ENCODE measurements around the gene CREB3L4.

CREB3L4 gene

DNA sequence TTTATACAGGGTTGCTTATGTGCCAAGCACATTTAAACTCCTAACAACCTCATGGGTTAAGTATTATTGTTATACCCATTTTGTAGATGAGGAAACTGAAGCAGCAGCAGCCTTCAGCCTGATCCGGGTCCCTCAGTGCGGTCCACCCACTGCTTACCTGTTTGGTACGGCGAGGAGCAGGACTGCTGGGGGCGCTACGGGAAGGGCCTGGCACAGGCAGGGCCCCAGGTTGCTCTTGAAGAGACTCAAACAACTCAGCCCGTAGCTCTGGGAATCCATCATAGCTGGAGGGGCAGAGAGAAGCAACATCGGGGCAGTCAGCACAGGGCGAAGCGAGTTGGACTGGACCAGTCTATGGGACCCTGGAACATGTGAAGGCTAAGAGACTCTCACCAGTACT is 30.4 kb upstream of the CREB3L4 start:
- DNase-seq, result no peak

GRCh38 chr1:153938996-153939395 is 28.7 kb upstream of the CREB3L4 start:
- no peak for DNase-seq

- DNase-seq, result no peak
These were observed 28.2 kb upstream of the CREB3L4 start for GRCh38 chr1:153939476-153939875.

- no peak for DNase-seq
These were observed 26.9 kb upstream of the CREB3L4 start for GRCh38 chr1:153940756-153941155.

- DNase-seq, result no peak
These were observed 25.6 kb upstream of the CREB3L4 start for GRCh38 chr1:153941826-153942725.

GRCh38 chr1:153942766-153943549 is 24.7 kb upstream of the CREB3L4 start:
- DNase-seq, result no peak

- no peak for DNase-seq
These were observed 23.5 kb upstream of the CREB3L4 start for GRCh38 chr1:153944005-153944826.

- no peak for DNase-seq
These were observed 22.9 kb upstream of the CREB3L4 start for GRCh38 chr1:153944827-153945117.

GRCh38 chr1:153945131-153945794 is 22.4 kb upstream of the CREB3L4 start:
- no peak for DNase-seq

GRCh38 chr1:153945795-153946621 is 21.7 kb upstream of the CREB3L4 start:
- no peak for DNase-seq

DNA sequence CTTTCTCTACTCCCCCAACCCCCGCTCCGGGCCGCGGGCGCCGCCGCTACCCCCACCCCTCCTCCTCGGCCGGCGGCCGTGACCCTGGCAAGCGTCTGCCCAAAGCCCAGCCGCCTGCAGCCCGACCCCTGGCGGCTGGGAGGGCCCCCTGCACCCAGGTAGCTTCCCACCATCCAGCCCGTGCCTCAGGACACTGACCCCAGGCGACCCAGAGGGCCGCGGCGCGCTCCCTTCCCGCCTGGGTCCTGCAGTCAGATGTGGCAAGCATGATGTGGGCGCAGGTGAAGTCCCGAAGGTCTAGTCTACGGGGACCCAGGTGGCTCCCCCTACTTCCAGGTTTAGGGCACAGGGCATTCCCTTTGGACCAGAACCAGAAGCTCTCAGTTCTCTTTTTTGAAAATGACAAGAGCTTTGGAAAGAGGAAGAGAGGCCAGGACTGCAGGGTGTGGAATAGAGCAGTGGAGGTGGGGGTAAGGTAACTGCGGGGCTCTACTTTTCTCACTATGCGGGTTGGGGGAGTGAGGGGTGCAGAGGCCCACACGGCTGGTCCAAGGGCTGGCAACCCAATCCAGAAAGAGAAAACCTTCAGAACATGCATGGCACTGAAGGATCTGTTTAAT is 21.0 kb upstream of the CREB3L4 start, which contains the start of gene DENND4B:
TSS of gene DENND4B (minus strand) at position 97 of the 620 bp plus-strand sequence. CDS start 2,344 bp downstream, outside the sequence.
- peak; percentile 82 for DNase-seq

DNA sequence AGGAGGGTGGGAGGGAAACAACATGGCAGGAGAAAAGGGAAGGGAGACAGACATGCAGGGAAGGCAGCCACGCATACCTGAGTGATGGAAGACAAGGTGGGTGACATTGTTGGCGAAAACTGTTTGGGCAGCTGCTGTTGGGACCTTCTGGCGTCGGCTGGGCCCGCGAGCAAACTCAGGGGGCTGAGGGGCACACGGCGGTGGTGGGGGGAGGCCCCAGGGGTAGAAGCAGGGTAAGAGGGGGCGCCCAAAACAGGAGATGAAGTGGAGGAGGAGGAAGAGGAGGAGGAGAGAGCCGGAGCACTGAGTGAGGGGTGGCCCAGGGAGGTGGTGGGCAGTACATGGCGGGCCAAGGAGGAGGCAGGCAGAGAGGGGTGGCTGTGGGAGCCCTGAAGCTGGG is 16.5 kb upstream of the CREB3L4 start:
- DNase-seq, result no peak

DNA sequence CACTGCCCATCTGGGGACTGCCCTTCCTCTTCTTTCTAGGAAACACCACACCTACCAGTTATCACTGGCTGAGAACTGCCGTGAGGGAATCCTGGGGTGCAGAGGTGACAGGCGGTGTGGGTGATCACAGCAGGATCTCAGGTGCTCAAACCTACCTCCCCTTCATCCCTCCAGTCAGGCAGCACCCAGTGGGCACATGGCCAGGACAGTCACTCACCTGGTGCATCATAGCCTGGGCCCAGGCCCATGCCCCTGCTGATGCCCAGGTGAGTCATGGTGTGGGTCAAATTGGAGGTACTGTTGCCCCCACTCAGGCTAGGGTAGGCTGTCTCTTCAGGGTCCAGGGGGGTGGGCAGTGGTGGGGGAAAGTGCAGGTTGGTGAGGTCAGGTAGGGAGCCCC is 15.9 kb upstream of the CREB3L4 start:
- no peak for DNase-seq

DNA sequence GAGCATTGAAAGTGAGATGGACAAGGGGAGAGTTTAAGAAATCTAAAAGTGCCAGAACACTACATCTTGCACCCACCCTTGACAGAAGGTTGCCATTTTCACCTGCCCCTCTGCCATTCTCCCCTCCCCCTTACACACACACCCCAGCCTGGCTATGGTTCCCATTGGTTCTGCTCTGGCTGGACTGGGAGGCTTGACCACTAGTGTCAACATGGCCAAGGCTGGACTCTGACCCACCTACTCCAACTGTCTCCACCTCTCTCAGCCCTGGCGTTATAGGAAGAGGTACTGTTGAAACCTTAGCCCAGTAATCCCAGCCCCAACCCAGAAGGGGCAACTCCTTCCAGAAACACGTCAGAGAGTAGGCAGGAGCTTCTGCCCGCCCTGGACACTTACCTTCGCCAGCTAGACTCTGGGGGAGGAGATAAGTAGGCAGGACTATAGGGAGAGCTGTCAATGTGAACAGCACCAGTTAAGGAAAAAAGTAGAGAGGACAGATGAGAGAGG is 13.8 kb upstream of the CREB3L4 start:
- no peak for DNase-seq

DNA sequence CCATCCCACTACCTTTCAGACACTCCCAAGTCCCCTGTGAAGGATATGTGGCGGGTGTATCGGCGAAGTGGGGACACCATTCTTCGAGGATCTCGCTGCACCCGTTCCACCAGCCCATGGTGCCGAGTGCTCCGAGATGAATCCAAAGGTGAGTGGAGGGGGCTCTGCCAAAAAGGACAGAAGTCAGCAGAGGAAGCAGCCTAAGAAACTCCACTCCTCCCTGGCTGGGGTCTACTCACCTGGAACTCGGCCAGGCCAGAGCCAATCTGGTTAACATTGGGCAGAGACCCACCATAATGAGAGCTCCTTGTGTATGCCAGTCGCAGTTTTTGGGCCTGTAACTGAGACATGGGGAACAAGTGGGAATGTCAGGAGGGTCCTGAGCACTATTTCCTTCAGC is 12.9 kb upstream of the CREB3L4 start:
- no peak for DNase-seq

DNA sequence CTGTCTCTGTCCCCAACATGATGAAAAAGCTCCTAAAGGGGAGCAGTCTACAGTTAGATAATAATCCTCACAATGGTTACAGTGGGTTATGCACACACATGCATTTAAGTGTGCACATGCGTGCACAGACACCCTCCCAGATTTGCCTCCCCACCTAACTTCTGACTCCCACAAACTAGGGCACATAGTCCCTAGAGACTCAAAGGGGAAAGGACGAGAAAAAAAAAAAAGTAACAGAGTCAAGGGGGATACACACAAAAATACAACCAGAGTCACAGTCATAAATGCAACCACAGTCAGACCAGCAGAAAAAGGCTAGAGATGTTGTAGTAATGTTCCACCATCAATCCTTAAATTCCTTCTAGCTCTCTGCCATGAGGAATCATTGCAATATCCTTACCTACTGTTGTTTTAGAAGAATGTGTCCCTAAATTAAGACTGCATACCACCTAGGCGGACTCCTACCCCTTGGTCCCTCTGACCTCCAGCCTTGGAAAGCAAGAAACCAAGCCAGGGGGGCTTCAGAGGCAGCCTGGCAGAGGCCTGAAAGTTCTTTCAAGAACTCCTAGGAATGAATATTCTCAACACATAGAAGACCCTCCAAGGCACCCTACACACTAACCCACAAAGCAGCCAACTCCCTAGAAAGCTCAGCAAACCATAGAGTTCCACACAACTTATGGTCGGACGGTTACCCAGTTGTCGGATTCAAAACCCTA is 10.5 kb upstream of the CREB3L4 start:
- DNase-seq, result no peak

DNA sequence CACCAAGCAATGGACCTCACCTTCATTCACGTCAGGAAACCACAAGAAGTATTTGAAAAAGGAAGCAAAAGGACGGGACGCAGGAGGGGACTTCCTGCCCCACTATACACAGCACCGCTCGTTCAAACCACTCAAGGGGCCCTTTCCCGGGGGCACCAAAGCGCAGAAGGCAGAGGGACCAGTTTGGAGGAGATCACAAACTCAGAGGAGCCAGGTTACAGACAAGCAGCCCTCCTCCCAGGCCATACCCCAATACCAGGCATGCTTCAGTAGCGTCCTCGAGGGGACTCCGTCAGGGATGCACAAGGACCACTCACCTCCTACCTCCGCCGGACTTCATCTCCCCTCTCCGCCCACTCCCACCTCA is 10.0 kb upstream of the CREB3L4 start:
- DNase-seq, result no peak

GRCh38 chr1:153958111-153958960 is 9.4 kb upstream of the CREB3L4 start, which contains the start of gene CRTC2:
TSS of gene CRTC2 (minus strand) at chr1:153958612. CDS start at chr1:153958497, 115 bp downstream.
- peak; percentile 100 for DNase-seq

DNA sequence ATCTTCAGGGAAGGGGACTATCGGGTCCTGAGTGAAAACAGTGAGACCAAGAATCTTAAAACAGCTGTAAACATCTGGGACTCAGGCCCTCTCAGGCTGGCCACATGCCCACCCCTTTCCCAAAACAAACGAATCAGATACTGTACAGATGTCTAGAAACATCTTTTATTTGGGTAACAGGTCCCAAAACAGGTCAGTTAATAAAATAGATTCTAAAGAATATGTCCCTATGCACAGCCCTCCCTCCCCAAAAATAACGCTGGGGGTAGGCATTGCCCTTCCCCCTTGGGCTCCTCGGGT is 8.8 kb upstream of the CREB3L4 start:
- DNase-seq, result no peak

DNA sequence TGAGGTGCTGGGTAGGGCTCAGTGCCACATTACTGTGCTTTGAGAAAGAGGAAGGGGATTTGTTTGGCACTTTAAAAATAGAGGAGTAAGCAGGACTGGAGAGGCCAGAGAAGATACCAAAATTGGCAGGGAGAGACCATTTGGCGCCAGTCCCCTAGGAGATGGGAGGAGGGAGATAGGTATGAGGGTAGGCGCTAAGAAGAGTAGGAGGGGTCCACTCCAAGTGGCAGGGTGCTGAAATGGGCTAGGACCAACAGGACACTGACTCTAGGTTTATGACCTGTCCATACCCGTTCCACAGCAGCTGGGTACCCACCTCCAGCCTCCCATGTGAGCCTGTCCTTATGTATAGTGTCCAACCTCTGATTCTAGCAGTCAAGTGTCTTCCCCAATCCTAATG is 8.2 kb upstream of the CREB3L4 start:
- no peak for DNase-seq

All from SHP77 treated with DMSO at 0.1 percent for 48 hours (cell line).